Activated CD8-positive, alpha-beta memory T cell treated with anti-CD3 and anti-CD28 coated beads, Interleukin-2, amount 10 ng/mL, durations not matched to agents 7 days and 5 days (primary cell): ENCODE measurements around the gene MPZL2. TPM values are rescaled to one million over a fixed set of nuclear protein-coding genes. Genes with fewer than 3 reads are reported as not detected.
"Not testable (repeated sequence)": the region's sequence is repeated elsewhere in the genome, so short reads cannot be mapped to it uniquely, and the experiment has no call there.

Source experiments
- ATAC-seq: fragments of 150-1000 bp; cut with Tn5 transposase; one replicate; pipeline ENCODE4 v1.10.0; 2021; ENCODE audit warnings: moderate library complexity
- CTCF ChIA-PET: fragments of 350-600 bp; sonication (Branson Sonifier 250); formaldehyde crosslinking; loops from one replicate; lab custom pipeline; 2021; ENCODE audit warnings: antibody characterized with exemption; lab: Charles Lee
- DNase-seq: peaks from one replicate; pipeline ENCODE4 v3.0.0-alpha.2; 2020
- H3K27ac Mint-ChIP-seq: one replicate; pipeline ENCODE4 v1.8.0; 2021; ENCODE audit warnings: mild to moderate bottlenecking, mixed read lengths
- H3K27me3 Mint-ChIP-seq: one replicate; pipeline ENCODE4 v1.8.0; 2021; ENCODE audit warnings: mixed read lengths
- H3K36me3 Mint-ChIP-seq: one replicate; pipeline ENCODE4 v1.8.0; 2021; ENCODE audit warnings: mild to moderate bottlenecking, mixed read lengths
- H3K4me1 Mint-ChIP-seq: one replicate; pipeline ENCODE4 v1.8.0; 2021; ENCODE audit warnings: mixed read lengths
- H3K4me3 Mint-ChIP-seq: one replicate; pipeline ENCODE4 v1.8.0; 2021; ENCODE audit warnings: mild to moderate bottlenecking, moderate library complexity, mixed read lengths
- H3K9me3 Mint-ChIP-seq: one replicate; pipeline ENCODE4 v1.8.0; 2022; ENCODE audit warnings: low read depth, mixed read lengths
- total RNA-seq, 2 experiments: library from RNA; stranded (reverse); gene quantifications; one replicate each; pipeline ENCODE4 v1.2.3, GENCODE V29; 2021

The MPZL2 gene
- 1 to 10 TPM; 3.0 to 3.2 TPM for total RNA-seq

- DNase-seq, result peak; percentile 46
- Mint-ChIP-seq H3K4me1 (peaks cover 46% of the 10 kb centered on the region), H3K27ac (peak within 1 kb of the TSS; percentile 2), H3K27me3 (peaks cover 16% of the 10 kb centered on the region), H3K9me3 (no peaks in the 10 kb centered on the region), H3K36me3 (no peaks in the 10 kb centered on the region), H3K4me3 (peak within 1 kb of the TSS; percentile 69)
- peak; percentile 53 for ATAC-seq
- CTCF ChIA-PET, result interaction anchor here (0.6 to 6.2 kb wide), 12 partner anchors 10 to 747 kb away, joined by 3 to 59 read pairs (median 4); no protein-coding TSS in a partner anchor
These were observed at the start of gene MPZL2 for GRCh38 chr11:118263695-118264568. TSS of gene MPZL2 (minus strand) at chr11:118264297. CDS start at chr11:118264153, 144 bp downstream.

DNA sequence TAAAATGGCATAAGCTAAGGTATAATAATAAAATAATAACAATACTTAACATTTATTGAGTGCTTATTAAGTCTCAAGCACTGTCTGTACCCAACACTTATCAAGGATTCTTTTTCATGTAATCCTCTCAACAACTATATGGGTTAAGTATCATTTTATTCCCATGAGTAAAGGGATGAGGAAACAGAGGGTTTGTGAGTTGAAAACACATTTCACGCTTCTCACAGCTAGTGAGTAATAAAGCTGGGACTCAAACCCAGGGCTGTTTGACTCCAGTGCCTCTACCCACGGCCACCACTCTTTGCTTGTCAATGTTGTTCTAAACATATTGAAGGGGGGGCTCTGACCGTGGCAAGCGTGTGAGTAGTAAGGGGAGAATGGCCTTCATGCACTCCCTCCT is 49.1 kb upstream of the MPZL2 start:
- Mint-ChIP-seq H3K36me3 (peaks cover 69% of the 10 kb centered on the region), H3K9me3 (no peaks in the 10 kb centered on the region), H3K4me3 (no peak overlapping the region), H3K27ac (no peak overlapping the region), H3K4me1 (peaks cover 83% of the 10 kb centered on the region), H3K27me3 (no peaks in the 10 kb centered on the region)
- DNase-seq (no peak), ATAC-seq (no peak)
- CTCF ChIA-PET, result interaction anchor here (1.6 kb wide), 1 partner anchor 115 kb away, joined by 5 read pairs; no protein-coding TSS in a partner anchor

GRCh38 chr11:118312328-118312727 is 48.2 kb upstream of the MPZL2 start:
- H3K9me3 Mint-ChIP-seq, result no peaks in the 10 kb centered on the region
- ATAC-seq, result no peak
- no peak overlapping the region for H3K4me3 Mint-ChIP-seq
- H3K36me3 Mint-ChIP-seq, result peaks cover 74% of the 10 kb centered on the region
- CTCF ChIA-PET, result interaction anchor here (1.0 to 1.7 kb wide), 6 partner anchors 17 to 114 kb away, joined by 3 to 9 read pairs (median 4); no protein-coding TSS in a partner anchor
- no peak for DNase-seq
- H3K4me1 Mint-ChIP-seq, result peaks cover 87% of the 10 kb centered on the region
- no peaks in the 10 kb centered on the region for H3K27me3 Mint-ChIP-seq
- H3K27ac Mint-ChIP-seq, result peak overlapping the region; percentile 56

GRCh38 chr11:118311518-118311917 is 47.4 kb upstream of the MPZL2 start:
- no peak overlapping the region for H3K4me3 Mint-ChIP-seq
- CTCF ChIA-PET, result interaction anchor here (0.6 to 1.7 kb wide), 9 partner anchors 12 to 113 kb away, joined by 3 to 9 read pairs (median 4); partner anchors contain the start of gene UBE4A
- no peak for DNase-seq
- H3K36me3 Mint-ChIP-seq, result peaks cover 78% of the 10 kb centered on the region
- H3K27ac Mint-ChIP-seq, result peak overlapping the region; percentile 27
- peaks cover 88% of the 10 kb centered on the region for H3K4me1 Mint-ChIP-seq
- no peaks in the 10 kb centered on the region for H3K27me3 Mint-ChIP-seq
- ATAC-seq, result no peak
- no peaks in the 10 kb centered on the region for H3K9me3 Mint-ChIP-seq

DNA sequence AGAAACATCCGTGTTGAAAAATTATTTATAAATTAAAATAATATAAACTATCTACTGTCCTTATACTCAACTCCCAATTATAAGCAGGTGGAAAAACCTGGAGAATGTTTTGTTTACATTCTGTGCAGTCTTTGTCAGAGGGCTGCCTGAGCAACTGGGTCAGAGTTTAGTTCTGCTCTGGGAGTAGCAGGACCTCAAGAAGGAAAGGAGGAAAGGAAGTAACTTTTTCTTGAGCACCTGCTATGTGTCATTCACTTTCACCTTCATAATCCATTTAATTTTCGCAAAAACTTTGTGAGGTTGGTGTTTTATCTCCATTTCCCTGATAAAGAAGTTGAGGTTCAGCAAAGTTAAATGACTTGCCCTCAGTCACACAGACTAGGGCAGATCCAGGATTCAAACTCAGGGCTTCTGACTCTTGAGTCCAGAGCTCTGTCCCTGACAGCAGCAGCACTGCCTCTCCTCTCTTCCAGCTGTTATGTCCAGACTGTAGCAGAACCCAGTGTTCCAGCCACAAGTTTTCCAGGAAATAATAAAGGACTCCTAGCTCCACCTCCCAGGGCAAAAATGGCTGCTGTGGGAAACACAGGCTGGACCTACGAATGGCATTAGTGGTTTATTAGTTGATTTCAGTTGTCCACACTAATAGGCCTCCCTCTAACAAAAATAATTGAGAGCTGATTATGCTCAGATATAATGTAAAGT is 46.8 kb upstream of the MPZL2 start:
- Mint-ChIP-seq H3K9me3 (no peaks in the 10 kb centered on the region), H3K27me3 (no peaks in the 10 kb centered on the region), H3K4me1 (peaks cover 84% of the 10 kb centered on the region), H3K4me3 (no peak overlapping the region), H3K36me3 (peaks cover 81% of the 10 kb centered on the region), H3K27ac (peak overlapping the region; percentile 27)
- CTCF ChIA-PET, result interaction anchor here (0.6 to 3.4 kb wide), 11 partner anchors 11 to 166 kb away, joined by 3 to 14 read pairs (median 4); partner anchors contain the start of gene UBE4A
- DNase-seq, result no peak
- ATAC-seq, result no peak

DNA sequence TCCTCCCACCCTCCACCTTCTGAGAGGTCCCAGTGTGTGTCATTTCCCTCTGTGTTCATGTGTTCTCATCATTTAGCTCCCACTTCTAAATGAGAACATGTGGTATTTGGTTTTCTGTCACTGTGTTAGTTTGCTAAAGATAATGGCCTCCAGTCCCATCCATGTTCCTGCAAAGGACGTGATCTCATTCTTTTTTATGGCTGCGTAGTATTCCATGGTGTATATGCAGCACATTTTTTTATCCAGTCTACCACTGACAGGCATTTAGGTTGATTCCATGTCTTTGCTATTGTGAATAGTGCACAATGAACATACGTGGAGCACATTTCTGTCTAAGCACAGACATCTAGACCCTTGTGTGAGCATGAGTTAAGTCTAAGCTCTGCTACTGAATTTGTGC is 46.2 kb upstream of the MPZL2 start:
- Mint-ChIP-seq H3K36me3 (peaks cover 79% of the 10 kb centered on the region), H3K27ac (peak overlapping the region; percentile 35), H3K9me3 (no peaks in the 10 kb centered on the region), H3K27me3 (no peaks in the 10 kb centered on the region), H3K4me1 (peaks cover 80% of the 10 kb centered on the region), H3K4me3 (no peak overlapping the region)
- CTCF ChIA-PET, result interaction anchor here (1.3 to 3.4 kb wide), 4 partner anchors 12 to 165 kb away, joined by 3 to 14 read pairs (median 4); no protein-coding TSS in a partner anchor
- DNase-seq (no peak), ATAC-seq (no peak)

- CTCF ChIA-PET, result interaction anchor here (1.3 to 3.4 kb wide), 3 partner anchors 11 to 111 kb away, joined by 4 to 14 read pairs (median 5); no protein-coding TSS in a partner anchor
- not testable (repeated sequence) for ATAC-seq, H3K9me3 Mint-ChIP-seq, H3K4me3 Mint-ChIP-seq, DNase-seq, H3K27me3 Mint-ChIP-seq
- Mint-ChIP-seq H3K4me1 (peaks cover 74% of the 10 kb centered on the region), H3K27ac (peak overlapping the region; percentile 59), H3K36me3 (peaks cover 74% of the 10 kb centered on the region)
These were observed 45.0 kb upstream of the MPZL2 start for GRCh38 chr11:118308995-118309528.

DNA sequence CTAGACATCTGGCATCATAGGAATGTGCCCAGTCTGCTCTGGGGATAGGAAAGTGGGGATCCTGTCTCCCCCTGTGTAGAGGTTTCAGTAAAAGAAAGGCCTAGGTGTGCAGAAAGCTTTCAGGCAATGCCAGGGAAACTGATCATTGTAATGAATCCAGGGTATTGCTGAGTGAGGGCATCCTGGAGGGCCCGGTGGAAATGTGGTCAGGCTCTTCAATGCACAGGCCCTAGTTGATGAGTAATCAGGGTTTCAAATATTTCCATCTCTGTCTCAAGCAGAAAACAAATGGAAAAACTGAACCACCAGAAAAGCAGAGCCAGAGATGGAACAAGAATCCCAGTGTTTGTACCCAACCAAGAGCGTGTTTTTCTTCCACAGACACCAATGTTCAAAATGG is 42.5 kb upstream of the MPZL2 start:
- peaks cover 66% of the 10 kb centered on the region for H3K4me1 Mint-ChIP-seq
- no peaks in the 10 kb centered on the region for H3K9me3 Mint-ChIP-seq
- peak overlapping the region; percentile 99 for H3K27ac Mint-ChIP-seq
- no peaks in the 10 kb centered on the region for H3K27me3 Mint-ChIP-seq
- H3K36me3 Mint-ChIP-seq, result peaks cover 57% of the 10 kb centered on the region
- DNase-seq, result peak; percentile 68
- ATAC-seq, result peak; percentile 46
- H3K4me3 Mint-ChIP-seq, result peak overlapping the region; percentile 91
- CTCF ChIA-PET, result interaction anchor here (1.0 to 4.0 kb wide), 5 partner anchors 11 to 108 kb away, joined by 3 to 32 read pairs (median 4); partner anchors contain the start of gene MPZL3

DNA sequence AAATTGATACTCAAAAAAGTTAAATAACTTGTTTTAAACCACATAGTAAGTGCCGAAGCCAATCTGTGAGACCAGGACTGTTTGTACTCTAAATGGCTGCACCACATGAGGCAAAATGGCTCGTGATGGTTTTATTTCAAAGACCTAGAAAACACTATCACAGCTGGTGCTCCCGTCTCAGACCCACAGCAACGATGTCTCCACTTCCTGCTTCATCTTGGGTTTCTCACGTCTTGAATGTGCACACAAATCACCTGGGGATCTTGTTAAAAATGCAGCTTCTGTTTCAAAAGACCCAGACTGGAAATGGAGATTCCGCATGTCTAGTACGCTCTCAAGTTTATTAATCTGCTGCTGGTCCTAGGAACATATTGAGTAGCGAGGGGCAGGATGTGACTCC is 41.6 kb upstream of the MPZL2 start:
- DNase-seq (peak; percentile 69), ATAC-seq (peak; percentile 14)
- Mint-ChIP-seq H3K27me3 (no peaks in the 10 kb centered on the region), H3K36me3 (peaks cover 51% of the 10 kb centered on the region), H3K4me1 (peaks cover 60% of the 10 kb centered on the region), H3K9me3 (no peaks in the 10 kb centered on the region), H3K27ac (peak overlapping the region; percentile 99), H3K4me3 (peak overlapping the region; percentile 91)
- CTCF ChIA-PET, result interaction anchor here (1.0 to 4.0 kb wide), 7 partner anchors 10 to 134 kb away, joined by 3 to 32 read pairs (median 4); partner anchors contain the start of genes JAML and MPZL3

DNA sequence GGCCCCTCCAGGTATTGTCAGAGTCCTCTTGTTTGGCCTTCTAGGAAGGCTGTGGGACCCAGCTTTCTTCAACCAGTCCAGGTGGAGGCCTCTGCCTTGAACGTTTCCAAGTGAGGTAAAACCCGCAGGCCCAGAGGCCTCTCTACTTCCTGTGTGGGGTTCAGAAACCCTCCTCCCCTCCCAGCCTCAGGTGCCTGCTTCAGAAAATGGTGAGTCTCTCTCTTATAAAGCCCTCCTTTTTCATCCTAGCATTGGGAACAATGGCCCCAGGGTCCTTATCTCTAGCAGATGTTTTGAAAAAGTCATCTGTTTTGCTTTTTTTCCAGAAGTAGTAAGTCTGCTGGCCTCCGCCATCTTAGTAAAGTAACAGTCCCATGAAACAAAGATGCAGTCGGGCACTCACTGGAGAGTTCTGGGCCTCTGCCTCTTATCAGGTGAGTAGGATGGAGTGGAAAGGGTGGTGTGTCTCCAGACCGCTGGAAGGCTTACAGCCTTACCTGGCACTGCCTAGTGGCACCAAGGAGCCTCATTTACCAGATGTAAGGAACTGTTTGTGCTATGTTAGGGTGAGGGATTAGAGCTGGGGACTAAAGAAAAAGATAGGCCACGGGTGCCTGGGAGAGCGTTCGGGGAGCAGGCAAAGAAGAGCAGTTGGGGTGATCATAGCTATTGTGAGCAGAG is 40.6 kb upstream of the MPZL2 start, which contains the start of gene CD3E:
Gene CD3E, plus strand, starts transcription at position 163 of the 681 bp plus-strand sequence. Its CDS starts 223 bp downstream, at position 386.
- Mint-ChIP-seq H3K36me3 (peaks cover 43% of the 10 kb centered on the region), H3K4me1 (peaks cover 53% of the 10 kb centered on the region), H3K9me3 (no peaks in the 10 kb centered on the region), H3K27ac (peak within 1 kb of the TSS; percentile 99), H3K4me3 (peak within 1 kb of the TSS; percentile 91), H3K27me3 (no peaks in the 10 kb centered on the region)
- CTCF ChIA-PET, result interaction anchor here (1.0 to 4.0 kb wide), 9 partner anchors 9 to 184 kb away, joined by 3 to 32 read pairs (median 5); partner anchors contain the start of gene JAML
- DNase-seq, result peak; percentile 90
- peak; percentile 80 for ATAC-seq

- Mint-ChIP-seq H3K27ac (peak overlapping the region; percentile 99), H3K9me3 (no peaks in the 10 kb centered on the region), H3K36me3 (peaks cover 38% of the 10 kb centered on the region), H3K4me1 (peaks cover 48% of the 10 kb centered on the region), H3K27me3 (no peaks in the 10 kb centered on the region), H3K4me3 (peak overlapping the region; percentile 91)
- peak; percentile 41 for ATAC-seq
- DNase-seq, result no peak
- CTCF ChIA-PET, result interaction anchor here (0.8 to 4.0 kb wide), 9 partner anchors 8 to 184 kb away, joined by 3 to 32 read pairs (median 6); partner anchors contain the start of genes JAML and KMT2A
These were observed 40.1 kb upstream of the MPZL2 start for GRCh38 chr11:118304227-118304567.
